HG03135 (cell line): ENCODE results near the gene SLC45A1.
A peak's percentile ranks its signal among the peaks of the same experiment; 100 is the strongest.
"Not testable (repeated sequence)": the region's sequence is repeated elsewhere in the genome, so short reads cannot be mapped to it uniquely, and the experiment has no call there.

ENCODE experiments used
- ATAC-seq: cut with Tn5 transposase; IDR thresholded peaks from one replicate; pipeline ENCODE4 v1.9.1; 2021; ENCODE audit warnings: mild to moderate bottlenecking, moderate library complexity; ENCODE audit not compliant: unreplicated experiment

SLC45A1 gene

DNA sequence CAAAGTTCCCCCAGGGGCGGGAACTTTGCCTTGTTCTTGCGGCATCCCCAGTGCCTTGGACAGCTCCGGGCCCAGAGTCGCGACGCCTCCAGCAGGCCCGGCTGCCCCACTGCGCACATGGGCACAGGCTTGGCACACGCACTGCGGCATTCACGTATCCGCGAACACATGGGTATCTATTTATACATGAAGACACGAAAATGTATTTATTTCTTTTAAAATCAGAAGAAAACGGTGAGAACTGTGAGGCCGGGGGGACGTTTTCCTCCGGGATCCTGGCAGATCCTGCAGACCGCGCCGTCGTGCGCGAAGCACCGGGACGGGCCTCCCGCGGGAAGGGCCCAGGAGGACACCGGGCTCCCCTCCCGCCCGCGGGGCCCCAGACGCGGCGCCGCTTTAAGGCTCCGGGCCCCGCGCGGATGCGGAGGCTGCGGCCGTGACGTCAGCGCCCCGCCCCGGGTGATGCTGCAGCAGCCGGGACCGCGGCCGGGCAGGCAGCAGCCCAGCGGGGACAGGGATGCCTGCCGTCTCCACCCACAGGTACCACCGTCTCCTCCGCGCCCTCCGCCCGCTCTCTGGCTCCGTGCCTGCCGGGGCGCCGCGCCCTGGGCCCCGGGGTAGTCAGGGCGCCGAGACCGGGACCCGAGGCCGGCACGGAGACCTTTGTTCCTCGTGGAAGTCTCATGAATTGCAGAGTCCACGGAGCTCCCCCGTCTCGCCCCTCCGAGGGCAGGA is at the start of gene SLC45A1:
TSS of gene SLC45A1 (plus strand) at position 468 of the 735 bp plus-strand sequence. CDS start 6,216 bp downstream, outside the sequence.
- ATAC-seq, result no peak

DNA sequence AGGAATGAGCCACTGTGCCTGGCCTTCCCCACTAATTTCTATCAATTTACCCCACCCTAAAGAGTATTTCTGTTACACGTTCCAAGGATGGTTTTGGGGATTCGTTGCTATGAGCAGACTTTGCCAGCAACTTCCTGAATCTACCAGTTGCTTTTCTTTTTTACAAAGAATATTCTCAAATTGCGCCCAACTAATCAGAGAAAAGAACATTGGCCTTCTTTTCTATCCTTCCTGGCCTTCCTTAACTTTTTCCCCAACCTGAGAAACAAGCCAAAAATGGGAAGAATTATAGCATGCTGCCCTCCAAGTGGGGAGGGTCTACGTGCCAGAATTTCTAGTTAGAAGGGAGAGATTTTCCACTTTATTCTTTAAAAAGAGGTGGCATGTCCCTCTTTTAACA is 44.9 kb upstream of the SLC45A1 start:
- no peak for ATAC-seq

DNA sequence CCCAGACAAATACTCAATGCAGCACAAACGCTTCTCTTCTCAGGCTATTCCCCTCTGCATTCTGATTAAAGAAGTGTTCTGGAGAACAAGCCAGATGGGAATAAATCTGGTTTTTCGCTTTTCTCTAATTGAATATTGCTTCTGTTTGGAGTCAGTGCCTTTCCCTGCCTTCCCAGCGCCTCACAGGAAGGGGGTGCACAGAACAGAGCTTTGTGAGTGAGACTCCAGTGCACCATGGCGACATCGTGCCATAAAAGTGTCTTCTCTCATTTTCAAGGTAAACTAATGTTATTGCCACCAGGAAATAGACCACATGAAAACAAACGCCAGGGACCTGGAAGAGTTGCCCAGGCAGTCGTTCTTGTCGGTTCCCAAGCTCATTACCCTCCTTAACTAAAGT is 43.6 kb upstream of the SLC45A1 start:
- no peak for ATAC-seq

DNA sequence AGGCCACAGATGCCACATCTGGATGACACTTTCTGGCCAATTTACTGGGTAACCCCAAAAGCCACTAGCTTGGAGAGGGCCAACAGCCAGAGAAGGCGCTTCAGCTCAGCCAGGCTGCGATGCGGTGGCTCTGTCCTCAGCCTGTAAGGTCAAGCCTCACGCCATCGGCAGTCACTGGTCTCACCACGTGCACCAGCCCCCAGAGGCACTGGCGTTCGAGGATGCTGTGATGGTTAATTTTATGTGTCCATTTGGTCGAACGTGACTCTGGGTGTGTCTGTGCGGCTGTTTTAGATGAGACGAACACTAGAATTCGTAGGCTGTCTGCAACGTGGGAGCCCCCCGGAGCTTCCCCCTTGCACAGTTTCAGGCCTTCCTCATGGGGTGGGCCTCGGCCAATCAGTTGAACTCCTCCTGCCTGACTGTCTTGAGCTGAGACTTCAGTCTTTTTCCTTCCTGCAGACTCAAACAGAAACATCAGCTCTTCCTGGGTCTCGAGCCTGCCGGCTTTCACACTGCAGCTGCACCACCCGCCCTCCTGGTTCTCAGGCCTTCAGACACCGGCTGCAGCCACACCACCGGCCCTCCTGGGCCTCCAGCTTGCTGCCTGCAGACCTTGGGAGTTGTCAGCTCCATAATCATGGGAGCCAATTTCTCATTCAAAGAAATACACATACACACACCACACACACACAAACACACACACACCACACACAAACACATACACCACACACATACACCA is 41.6 kb upstream of the SLC45A1 start:
- no peak for ATAC-seq

DNA sequence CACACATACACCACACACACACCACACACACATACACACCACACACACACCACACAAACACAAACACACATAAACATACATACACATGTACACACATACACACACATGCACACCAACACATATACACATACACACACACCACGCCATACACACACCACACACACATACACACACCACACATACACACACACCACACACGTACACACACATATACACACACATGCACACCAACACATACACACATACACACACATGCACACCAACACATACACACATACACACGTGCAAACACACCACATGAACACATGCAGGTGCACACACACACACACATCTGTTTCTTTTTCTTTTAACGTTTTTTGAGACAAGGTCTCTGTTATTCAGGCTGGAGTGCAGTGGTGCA is 41.0 kb upstream of the SLC45A1 start:
- ATAC-seq, result no peak

DNA sequence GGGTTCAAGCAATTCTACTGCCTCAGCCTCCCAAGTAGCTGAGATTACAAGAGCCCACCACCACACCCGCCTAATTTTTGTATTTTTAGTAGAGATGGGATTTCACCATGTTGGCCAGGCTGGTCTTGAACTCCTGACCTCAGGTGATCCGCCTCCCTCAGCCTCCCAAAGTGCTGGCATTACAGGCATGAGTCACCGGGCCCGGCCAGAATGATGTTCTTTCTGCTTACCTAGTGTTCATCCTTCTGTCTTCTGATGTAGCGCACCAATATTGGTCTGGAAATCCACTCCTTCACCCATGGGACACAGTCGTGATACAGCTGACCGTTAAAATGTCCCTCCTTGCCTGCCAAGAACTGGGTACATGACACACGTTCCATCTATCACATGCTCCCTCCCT is 39.2 kb upstream of the SLC45A1 start:
- ATAC-seq, result not testable (repeated sequence)

DNA sequence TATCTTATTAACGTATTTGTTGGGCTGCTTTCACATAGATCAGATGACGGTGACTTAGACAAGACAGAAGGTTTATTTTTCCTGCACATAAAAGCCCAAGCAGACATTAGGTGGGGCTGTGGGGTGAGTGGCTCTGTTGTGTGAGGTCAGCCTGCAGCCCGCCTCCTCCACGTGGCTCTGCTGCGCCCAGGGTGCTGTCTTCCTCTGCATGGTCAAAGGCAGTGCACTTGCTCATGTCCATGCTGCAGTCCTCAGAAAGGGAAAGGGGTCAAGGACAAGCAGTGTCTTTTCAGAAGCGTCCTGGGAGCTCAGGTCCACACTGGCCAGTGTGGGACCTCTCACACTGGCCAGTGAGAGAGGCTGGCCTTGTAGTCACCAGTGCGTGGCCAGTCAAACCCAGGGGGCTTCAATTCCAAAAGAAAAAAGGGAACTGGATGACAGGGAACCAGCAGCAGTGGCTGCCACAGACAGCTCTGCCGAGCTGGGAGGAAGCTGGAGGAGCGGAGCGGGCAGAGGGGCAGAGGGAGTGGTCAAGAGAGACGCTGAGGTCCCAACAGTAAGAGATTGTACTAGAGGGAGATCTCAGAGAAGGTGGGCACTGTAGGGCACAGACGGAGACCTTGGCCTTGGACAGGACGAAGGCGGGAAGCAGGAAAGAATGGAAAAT is 35.9 kb upstream of the SLC45A1 start:
- no peak for ATAC-seq

DNA sequence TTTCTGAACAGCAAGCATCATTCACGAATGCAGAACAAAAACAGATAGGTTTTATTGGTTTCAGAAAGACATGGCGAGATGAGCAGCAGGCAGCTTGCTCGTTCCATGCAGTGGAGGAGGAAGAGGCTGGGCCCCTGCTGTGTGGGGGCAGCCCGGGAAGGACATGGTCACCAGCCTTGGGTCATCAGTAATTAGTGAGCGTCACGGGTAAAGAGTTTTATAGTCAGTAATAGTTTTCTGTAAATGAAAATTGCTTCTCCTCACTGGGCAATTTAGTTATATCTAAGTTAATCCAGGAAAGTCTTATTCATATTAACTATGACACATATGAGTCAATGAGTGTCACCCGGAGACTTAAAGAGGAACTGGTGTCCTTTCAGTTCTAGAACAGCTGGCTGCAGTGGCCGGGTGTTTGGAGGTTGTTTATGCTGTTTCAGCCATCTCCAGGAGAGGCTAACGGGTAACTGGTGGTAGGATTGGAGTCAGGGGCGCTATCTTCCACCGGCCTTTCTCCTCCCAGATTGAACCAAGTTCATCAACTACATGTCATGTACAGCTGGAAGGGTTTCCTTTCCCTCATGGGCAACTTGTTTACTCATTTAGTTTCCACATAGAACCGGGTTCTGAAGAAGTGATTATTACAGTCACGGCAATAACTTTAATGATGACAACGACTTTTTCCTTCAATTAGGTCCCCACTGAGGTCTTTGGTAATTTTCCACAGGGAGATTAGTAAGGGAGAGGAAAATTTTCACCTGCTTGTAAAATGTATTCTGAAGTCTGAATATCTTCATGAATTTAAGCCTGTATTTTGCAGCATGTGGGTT is 34.6 kb upstream of the SLC45A1 start:
- ATAC-seq, result peak; percentile 87

DNA sequence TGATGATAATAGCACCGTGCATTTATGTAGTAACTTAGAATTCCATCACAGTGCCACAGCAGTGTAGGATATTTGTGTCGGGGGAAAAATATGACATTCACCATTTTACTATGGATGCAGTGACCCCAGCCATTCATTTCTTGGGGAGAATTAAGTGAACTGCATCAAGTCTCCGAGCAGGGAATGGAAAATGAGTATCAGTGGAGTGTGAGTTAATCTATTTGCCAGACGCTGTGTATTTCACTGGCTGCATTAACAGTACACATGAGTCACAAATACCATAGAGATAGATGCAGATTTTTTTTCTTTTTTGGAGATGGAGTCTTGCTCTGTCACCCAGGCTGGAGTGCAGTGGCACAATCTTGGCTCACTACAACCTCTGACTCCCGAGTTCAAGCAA is 33.8 kb upstream of the SLC45A1 start:
- no peak for ATAC-seq

DNA sequence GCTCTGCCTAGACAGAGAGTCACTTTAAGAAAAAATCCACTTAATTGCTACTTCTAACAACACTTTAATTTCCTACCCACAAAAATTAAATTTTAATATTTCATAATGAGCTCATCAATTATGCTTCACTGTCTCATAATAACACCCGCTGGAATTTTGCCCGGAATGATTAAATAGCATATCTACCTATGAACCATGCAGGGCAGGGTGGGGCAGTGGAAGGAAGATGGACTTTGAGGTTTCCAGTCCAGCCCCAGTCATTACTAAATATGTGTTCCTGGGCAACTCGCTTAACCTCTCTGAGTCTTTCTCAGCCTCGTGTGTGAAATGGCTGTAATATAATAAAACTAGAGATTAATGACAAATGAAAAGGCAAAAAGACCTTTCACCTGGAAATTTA is 32.8 kb upstream of the SLC45A1 start:
- no peak for ATAC-seq

DNA sequence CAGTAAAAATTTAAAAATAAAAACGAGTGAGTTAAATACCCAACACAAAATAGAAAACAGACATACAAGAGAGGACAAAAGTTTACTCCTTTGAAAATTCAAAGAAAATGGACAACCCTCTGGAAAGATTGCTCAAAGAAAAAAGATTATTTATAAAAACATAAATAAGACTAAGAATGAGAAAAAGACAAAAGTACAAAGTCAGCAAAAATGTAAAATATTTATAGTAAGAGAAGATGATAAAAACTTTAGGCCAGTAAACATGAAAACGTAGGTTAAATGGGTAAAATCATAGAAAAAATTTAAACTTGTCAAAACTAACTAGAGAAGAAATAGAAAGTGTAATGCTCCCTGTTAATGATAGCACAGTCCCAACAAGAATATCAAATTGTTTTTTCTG is 31.9 kb upstream of the SLC45A1 start:
- ATAC-seq, result no peak

DNA sequence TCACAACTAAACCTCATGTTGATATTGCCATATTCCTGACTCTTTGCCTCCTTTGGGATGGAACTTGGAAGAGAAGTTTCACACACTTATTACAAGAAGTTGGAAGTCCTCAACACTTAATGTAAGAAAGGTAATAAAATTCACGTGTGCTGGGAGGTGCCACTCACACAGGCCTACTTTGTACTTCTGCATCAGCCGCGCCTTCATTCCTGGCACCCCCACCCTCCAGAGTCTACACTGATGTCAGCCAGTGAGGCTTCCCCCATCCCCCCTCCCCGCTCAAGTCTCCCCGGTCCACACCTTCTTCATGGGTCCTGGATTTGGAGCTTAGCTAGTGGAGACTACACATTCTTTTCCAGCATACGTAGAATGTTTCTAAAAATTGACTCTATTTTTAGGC is 24.8 kb upstream of the SLC45A1 start:
- no peak for ATAC-seq

DNA sequence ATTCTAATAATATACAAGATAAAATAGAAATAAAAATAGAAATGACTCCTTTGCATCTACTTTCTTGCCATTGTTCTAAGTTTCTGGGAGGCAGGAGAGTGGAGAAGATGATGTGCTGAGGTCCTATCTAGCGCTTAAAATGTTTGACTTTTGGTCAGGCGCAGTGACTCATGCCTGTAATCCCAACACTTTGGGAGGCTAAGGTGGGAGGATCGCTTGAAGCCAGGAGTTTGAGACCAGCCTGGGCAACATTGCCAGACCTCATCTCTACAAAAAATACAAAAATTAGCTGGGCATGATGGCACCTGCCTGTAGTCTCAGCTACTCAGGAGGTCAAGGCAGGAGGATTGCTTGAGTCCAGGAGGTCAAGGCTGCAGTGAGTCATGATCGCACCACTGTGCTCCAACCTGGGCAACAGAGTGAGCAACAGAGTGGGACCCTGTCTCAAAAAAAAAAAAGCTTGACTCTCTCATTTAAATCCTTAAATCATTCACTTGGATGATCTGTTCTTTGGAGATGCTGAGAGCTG is 24.2 kb upstream of the SLC45A1 start:
- ATAC-seq, result no peak

DNA sequence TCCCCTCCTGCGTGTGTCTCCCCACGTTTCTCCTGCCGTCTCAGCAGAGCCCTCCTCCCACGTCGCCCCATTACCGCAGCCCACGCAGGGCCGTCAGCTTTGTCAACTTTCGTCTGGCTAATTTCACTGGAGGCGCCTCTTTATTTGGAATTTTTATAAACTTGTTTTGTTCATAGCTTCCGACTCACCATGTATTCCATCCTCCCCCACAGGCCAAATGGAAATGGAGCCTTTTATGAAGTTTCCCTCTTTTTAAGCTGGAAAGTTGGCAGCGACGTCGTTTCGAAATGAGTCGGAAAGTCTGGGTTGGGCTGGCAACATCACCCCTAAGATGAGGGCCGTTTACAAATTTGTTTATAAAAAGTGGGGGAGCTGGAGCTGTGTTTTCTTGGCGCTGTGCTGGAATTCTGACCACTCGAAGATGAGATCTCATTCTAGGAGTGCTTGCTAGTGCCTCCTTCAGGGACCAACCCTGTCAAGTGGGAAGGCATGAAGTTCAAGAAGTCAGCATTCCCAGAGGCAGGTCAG is 23.7 kb upstream of the SLC45A1 start:
- no peak for ATAC-seq

DNA sequence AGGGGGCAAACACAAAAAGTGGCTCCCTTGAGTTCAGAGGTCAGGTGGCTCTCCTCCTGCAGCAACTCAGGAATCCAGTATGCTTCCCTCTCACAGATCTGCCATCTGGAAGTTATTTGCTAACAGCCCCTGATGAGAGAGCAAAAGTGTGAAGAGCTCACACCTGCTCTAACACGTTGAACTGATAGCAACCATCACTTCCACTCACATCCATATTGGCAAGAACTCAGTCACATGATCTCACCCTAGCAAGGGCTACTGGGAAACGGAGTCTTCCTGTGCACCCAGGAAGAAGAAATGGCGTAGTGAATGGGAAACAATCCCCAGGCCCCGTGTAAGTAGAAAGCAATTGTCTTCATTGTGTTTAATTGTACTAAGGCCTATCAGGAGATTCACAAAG is 20.7 kb upstream of the SLC45A1 start:
- no peak for ATAC-seq

DNA sequence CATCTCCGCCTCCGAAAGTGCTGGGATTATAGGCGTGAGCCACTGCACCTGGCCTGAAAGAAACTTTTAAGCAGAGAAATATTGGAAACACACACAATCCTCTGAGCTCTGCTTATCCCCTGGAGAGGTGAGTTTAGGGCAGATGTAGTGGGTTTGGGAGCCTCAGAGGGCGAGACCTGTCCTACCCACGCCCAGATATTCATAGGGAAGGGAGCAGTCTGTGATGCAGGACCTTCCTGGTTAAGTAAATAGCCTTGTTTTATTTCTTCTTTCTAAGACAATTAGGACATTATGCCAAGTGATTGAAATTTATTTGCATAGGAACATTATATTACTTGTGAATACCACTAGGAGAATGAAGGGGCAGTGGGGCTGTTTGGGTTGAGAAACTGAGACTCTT is 18.0 kb upstream of the SLC45A1 start:
- no peak for ATAC-seq

DNA sequence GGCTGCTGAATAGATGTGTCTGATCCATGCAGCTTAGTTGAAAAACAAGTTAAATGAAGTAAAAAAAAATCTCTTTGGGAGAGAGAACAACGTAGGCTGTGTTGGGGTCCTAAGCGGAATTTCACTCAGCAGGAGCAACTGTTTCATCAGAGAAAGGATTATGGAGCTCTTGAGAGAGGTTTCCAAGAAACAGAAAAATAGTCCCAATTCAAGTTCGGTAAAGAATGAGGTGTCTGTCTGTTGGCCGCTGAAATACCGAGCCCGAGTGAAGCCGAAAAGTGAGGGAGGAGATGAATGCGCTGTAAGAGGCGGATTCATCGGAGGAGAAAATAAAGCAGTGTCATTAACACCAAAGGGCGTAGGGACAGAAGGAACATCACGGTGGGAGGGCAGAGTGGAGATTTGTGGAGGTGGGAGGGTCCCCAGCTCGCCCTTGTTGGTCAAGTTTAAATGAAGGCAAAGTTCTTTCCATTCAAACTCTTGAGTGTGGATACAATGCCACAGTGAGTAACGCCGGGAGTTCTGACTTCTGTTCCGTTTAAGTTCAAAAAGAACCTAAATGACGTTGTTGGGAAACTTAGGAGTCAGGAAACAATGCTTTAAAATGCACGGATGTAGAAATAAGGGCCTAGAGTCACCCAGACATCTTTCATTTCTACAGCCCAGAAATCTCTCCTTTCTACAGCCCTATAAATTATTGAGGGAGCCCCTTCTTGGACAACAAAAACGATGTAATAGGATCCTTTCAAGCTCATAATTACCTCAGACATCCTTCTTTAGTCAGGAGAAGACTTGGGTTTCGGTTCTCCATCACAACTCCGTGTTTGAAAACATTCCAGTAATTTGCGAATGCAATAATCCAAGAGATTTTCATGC is 15.6 kb upstream of the SLC45A1 start:
- no peak for ATAC-seq

DNA sequence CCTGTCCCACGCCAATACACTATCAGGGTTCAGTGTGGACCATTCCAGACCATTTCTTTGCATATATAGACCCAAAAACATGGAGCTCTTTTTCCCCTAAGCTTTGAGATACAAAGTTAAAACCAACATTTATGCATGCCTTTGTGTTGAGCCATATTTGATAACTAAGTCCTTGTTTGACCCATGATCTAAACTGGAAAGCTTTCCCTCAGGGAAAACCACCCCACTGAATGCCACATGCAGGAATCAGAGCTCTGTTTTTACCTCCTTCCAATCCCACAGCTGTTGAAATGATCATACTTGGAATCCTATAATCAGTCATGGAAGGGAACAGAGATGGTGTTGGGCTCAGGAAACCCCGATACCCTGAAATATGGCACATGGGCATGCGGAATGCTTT is 14.8 kb upstream of the SLC45A1 start:
- ATAC-seq, result no peak

DNA sequence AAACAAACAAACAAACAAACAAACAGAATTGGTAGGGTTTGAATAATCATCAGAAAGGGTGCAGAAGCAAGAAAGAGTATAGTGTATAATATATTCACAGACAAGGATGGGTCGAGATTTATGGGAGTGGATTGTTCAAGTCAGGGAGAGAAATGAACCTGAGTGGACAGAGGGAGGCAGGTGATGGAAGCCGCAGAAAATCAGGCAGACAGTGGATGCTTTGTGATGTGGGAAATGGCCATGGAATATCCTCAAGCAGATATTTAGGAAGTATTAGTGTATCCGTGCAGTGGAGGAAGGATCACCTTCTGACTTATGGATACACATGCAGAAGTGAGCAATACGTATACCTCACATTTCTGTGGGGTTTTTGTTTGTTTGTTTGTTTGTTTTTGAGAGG is 14.0 kb upstream of the SLC45A1 start:
- no peak for ATAC-seq

DNA sequence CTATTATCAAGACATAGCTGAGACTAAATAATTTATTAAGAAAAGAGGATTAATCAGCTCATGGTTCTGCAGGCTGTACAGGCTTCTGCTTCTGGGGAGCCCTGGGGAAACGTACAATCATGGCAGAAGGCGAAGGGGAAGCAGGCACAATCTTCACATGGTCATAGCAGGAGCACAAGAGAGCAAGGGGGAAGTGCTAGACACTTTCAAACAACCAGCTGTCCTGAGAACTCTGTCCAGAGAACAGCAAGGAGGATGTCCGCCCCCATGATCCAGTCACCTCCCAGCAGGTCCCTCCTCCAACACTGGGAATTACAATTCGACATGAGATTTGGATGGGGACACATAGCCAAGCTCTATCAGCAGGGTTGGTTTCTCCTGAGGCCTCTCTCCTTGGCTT is 10.3 kb upstream of the SLC45A1 start:
- no peak for ATAC-seq
